HUES48 (cell line): ENCODE results near the gene JUNB.

ENCODE experiments used
- H3K27ac ChIP-seq: one replicate; pipeline ENCODE4 v1.7.0; 2013; ENCODE audit warnings: low read depth, low read length, inconsistent platforms
- H3K27me3 ChIP-seq: 2 replicates; pipeline ENCODE4 v1.6.1; 2013; ENCODE audit warnings: mild to moderate bottlenecking, low read length; ENCODE audit not compliant: control insufficient read depth, insufficient read depth
- H3K36me3 ChIP-seq: 2 replicates; pipeline ENCODE4 v1.6.1; 2013; ENCODE audit warnings: low read length; ENCODE audit not compliant: control insufficient read depth, insufficient read depth
- H3K4me1 ChIP-seq: 2 replicates; pipeline ENCODE4 v1.6.1; 2013; ENCODE audit warnings: mild to moderate bottlenecking, low read length; ENCODE audit not compliant: control insufficient read depth, insufficient read depth
- H3K4me3 ChIP-seq: 2 replicates; pipeline ENCODE4 v1.5.1; 2013; ENCODE audit warnings: mild to moderate bottlenecking, low read depth, low read length
- H3K9ac ChIP-seq: 2 replicates; pipeline ENCODE4 v1.6.1; 2013; ENCODE audit warnings: mild to moderate bottlenecking, low read depth, low read length, moderate library complexity
- H3K9me3 ChIP-seq: 2 replicates; pipeline ENCODE4 v1.6.1; 2013; ENCODE audit warnings: low read length; ENCODE audit not compliant: control insufficient read depth, insufficient read depth

The JUNB gene

DNA sequence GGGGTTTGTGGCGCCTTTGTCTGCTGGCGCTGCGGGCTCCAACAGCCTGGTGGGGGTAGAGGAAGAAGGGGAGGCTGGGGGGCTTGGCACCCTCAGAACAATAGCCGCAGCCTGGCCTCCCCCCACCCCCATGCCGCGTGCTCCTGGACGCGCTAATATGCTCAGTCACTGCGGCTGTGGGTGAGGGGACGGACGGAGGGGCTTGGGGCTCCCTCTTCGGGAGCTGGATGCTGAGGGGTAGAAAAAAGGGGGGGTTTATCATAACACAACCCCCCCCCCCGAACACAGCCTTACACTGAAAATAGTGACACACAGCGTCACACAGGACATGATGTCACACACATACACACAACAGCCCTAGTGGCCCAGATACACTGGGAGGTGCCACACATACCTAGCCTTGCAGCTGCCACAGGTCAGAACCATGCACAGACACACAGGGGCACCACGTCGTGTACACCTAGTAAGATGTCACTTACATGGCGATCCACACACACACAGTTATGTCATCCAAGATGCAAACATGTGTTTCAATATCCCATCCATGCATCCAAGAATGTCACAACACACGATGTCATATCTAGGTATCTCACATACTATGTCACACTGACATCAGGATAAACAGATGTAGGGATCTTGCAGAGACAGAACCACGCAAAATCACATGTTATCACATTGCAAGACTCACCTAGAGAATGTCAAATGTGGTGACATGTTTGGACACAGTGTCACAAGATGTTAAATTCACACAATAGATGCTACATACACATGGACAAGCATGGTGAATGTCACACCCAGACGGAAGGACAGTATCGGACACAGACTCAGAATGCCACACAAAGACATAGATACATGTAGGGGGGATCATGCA is 47.8 kb downstream of the JUNB start:
- Histone ChIP-seq H3K9ac (no peak overlapping the region), H3K27ac (no peak overlapping the region), H3K9me3 (no peaks in the 10 kb centered on the region), H3K4me1 (peaks cover 13% of the 10 kb centered on the region; the same call in 1 of the 2 replicates), H3K36me3 (peaks cover 7% of the 10 kb centered on the region), H3K27me3 (peaks cover 20% of the 10 kb centered on the region), H3K4me3 (peak overlapping the region; percentile 77)

DNA sequence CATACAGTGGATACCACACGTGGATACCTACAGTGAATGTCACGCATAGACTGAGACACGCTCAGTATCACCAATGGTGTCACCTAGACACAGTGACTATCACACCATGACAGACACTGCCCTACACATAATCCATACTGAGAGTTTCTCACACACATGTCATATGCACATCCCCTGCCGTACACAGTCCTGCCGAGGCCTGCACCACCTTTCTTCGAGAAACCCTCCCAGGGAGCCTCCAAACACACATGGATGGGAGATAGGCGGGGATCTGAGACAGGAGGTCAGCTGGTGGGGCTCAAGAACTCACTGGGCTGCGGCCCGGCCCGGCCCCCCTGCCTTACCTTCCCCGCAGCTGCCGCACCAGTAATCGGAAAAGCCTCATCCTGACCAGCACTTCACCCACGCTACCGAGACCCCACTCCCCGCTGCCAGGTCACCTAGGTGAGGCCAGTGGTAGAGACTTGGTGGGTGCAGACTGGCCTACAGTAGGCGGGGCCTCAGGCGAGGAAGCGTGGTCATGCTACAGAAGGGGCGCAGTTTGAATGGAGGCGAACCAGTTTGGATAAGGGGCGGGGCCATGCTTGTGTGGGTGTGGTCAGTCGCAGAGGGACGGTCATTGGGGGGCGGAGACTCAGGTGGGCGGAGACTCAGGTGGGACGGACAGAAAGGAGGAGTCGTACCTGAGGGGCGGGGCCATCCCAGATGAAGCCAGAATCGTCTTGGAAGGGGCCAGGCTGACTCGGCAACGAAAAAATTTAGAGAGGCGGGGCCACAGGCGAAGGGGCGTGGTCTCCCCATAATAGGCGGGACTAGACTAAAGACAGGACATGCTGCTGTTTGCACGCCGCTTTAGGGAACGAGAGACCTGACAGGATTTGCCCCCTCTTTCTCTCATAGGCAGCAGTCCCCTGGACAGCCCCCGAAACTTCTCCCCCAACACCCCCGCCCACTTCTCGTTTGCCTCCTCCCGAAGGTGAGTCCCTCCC is 49.1 kb downstream of the JUNB start:
- H3K36me3 ChIP-seq = peaks cover 9% of the 10 kb centered on the region
- H3K9ac ChIP-seq = no peak overlapping the region
- peak overlapping the region; percentile 91 for H3K27ac ChIP-seq
- H3K4me3 ChIP-seq = peak overlapping the region; percentile 58
- H3K9me3 ChIP-seq = no peaks in the 10 kb centered on the region
- H3K27me3 ChIP-seq = peaks cover 8% of the 10 kb centered on the region
- peaks cover 13% of the 10 kb centered on the region; the same call in 1 of the 2 replicates for H3K4me1 ChIP-seq

DNA sequence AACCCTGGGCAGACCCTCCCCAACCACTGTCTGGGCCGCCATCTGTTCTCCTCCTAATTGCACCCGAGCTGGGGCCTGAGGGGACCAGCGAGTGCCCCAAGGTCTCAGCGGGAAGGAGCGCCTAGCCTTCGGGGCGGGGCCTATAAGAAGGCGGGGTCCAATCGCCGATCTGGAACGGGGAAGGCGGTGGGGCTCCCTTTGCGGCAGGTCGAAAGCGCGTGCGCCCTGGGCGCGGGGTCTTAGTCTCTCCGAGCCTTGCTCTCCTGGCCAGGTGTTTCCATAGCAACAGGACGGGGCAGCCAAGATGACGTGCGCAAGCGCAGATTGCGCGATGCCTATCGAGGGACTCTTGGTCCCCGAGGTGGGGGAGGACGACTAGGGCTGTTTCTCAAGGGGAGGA is 49.8 kb downstream of the JUNB start:
- Histone ChIP-seq H3K9ac (no peak overlapping the region), H3K4me3 (peak overlapping the region; percentile 58), H3K36me3 (peaks cover 9% of the 10 kb centered on the region), H3K9me3 (no peaks in the 10 kb centered on the region), H3K4me1 (peaks cover 13% of the 10 kb centered on the region; the same call in 1 of the 2 replicates), H3K27me3 (peaks cover 6% of the 10 kb centered on the region; the same call in 1 of the 2 replicates), H3K27ac (peak overlapping the region; percentile 91)

DNA sequence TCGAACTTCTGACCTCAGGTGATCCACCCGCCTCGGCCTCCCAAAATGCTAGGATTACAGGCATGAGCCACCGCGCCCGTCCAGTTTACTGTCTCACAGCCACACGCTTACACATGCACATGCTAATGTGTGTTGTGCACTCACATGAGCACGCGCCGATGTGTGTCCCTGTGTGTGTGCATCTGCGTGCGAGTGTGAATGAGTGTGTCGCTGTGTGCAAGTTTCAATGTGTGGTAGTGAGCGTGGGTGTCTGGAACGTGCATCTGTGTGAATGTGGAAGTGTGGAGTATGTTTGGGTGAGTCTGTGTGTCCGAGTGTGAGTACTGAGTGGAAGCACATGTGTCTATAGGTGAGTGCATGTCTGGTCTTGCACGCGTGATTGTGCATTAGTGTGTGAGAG is 51.2 kb downstream of the JUNB start:
- Histone ChIP-seq H3K4me3 (no peak overlapping the region), H3K36me3 (peaks cover 9% of the 10 kb centered on the region), H3K27ac (no peak overlapping the region), H3K27me3 (peaks cover 6% of the 10 kb centered on the region; the same call in 1 of the 2 replicates), H3K4me1 (peaks cover 13% of the 10 kb centered on the region; the same call in 1 of the 2 replicates), H3K9me3 (no peaks in the 10 kb centered on the region), H3K9ac (no peak overlapping the region)
